GM18498 (cell line): ENCODE results near the gene ANXA3.
"Not testable (repeated sequence)": the region's sequence is repeated elsewhere in the genome, so short reads cannot be mapped to it uniquely, and the experiment has no call there.

ENCODE experiments used
- ATAC-seq: cut with Tn5 transposase; IDR thresholded peaks from one replicate; pipeline ENCODE4 v1.9.1; 2021; ENCODE audit warnings: mild to moderate bottlenecking, moderate library complexity; ENCODE audit not compliant: unreplicated experiment

ANXA3 gene

GRCh38 chr4:78542373-78542772 lies 9.2 kb upstream of the ANXA3 start:
- ATAC-seq: no peak

GRCh38 chr4:78543424-78544125 lies 8.0 kb upstream of the ANXA3 start:
- no peak for ATAC-seq

GRCh38 chr4:78544678-78545077 lies 6.9 kb upstream of the ANXA3 start:
- no peak for ATAC-seq

- no peak for ATAC-seq
Measured at GRCh38 chr4:78545275-78546246, 6.0 kb upstream of the ANXA3 start.

- ATAC-seq: not testable (repeated sequence)
Measured at GRCh38 chr4:78547899-78548298, 3.7 kb upstream of the ANXA3 start.

GRCh38 chr4:78548889-78549288 lies 2.7 kb upstream of the ANXA3 start:
- not testable (repeated sequence) for ATAC-seq

GRCh38 chr4:78552389-78553042 lies 946 bp downstream of the ANXA3 start:
- ATAC-seq: no peak

GRCh38 chr4:78553043-78553396 lies 1.4 kb downstream of the ANXA3 start:
- ATAC-seq: no peak

- no peak for ATAC-seq
Measured at GRCh38 chr4:78553529-78554060, 2.0 kb downstream of the ANXA3 start.

- ATAC-seq: no peak
Measured at GRCh38 chr4:78556665-78557064, 5.1 kb downstream of the ANXA3 start.

- ATAC-seq: no peak
Measured at GRCh38 chr4:78557841-78558240, 6.3 kb downstream of the ANXA3 start.

- ATAC-seq: no peak
Measured at GRCh38 chr4:78558410-78558809, 6.8 kb downstream of the ANXA3 start.

- no peak for ATAC-seq
Measured at GRCh38 chr4:78560296-78560963, 8.9 kb downstream of the ANXA3 start.

- no peak for ATAC-seq
Measured at GRCh38 chr4:78561677-78562076, 10.1 kb downstream of the ANXA3 start.

- no peak for ATAC-seq
Measured at GRCh38 chr4:78562687-78563086, 11.1 kb downstream of the ANXA3 start.

GRCh38 chr4:78565971-78566372 lies 14.4 kb downstream of the ANXA3 start:
- ATAC-seq: no peak

GRCh38 chr4:78566834-78567499 lies 15.4 kb downstream of the ANXA3 start:
- ATAC-seq: peak; percentile 70

GRCh38 chr4:78567500-78568060 lies 16.0 kb downstream of the ANXA3 start:
- ATAC-seq: peak; percentile 10

GRCh38 chr4:78568640-78569305 lies 17.2 kb downstream of the ANXA3 start:
- peak; percentile 74 for ATAC-seq
